Testis (tissue), 2 donors: ENCODE measurements around the gene MOB1A.

Source experiments
- CTCF ChIP-seq, 3 experiments: fragments of 450-650 bp in 2 of 3; fragments of 200-600 bp in 1 of 3; sonication (generic) in 1 of 3; IDR thresholded peaks; one replicate each; pipeline ENCODE4 v1.5.1; 2016 to 2019; ENCODE audit warnings: antibody characterized with exemption in 3 of 3, mild to moderate bottlenecking in 2 of 3, moderate library complexity in 1 of 3
- POLR2A ChIP-seq: fragments of 450-650 bp; IDR thresholded peaks from one replicate; pipeline ENCODE4 v1.6.1; 2017; ENCODE audit warnings: antibody characterized with exemption, mild to moderate bottlenecking, moderate library complexity

DNA sequence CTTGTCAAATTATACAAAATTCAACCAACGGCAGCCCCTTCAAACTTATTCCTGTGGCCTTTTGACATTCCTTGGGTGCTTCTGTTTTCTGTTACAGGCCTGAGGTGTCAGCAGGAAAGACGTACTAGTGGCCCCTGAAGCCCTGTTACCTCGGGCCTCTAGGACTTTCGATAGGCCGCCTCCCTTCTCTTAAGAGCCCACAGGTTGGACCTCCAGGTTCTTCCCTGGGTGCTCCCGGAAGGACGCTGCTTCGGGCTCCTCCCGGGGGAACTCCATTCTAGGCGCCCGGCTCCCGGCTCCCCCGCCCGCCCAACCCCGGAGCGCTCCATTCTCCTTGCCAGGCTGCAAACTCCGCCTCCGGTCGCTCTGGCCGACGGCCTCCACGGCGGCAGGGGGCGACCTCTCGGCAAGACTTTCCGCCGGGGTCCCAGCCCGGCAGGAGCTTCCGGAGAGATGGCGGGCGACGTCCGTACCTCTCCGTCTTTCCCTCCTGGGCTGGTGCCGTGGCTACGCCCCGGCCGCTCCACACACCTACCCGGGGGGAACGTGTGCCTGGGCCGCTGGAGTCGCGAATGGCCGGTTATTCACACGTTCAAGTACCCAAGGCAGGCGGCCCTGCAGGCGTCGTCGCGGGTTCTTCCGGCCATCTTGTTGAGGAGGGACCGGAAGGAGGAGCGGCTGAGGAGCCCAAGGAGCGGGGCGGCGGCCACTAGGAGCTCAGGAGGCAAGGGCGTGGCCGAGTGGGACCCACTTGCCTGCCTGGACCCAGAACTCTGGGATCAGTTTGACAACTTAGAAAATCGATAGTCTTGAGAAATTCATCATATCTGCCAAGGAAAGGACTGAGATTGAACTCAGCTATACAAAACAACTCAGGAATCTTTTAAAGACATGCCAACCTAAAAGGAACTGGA, 58.5 kb downstream of the MOB1A start:
- TF ChIP-seq CTCF (IDR thresholded peaks at IDR 0.05) (peak; percentile 45 to 82 (median 63)), POLR2A (no peak)
